NK-92 (cell line): ENCODE results near the gene MT1A.

Source experiments
- DNase-seq: peaks from one replicate; lab custom pipeline; 2025; ENCODE audit not compliant: unreplicated experiment; lab: John Stamatoyannopoulos, UW

Gene MT1A

DNA sequence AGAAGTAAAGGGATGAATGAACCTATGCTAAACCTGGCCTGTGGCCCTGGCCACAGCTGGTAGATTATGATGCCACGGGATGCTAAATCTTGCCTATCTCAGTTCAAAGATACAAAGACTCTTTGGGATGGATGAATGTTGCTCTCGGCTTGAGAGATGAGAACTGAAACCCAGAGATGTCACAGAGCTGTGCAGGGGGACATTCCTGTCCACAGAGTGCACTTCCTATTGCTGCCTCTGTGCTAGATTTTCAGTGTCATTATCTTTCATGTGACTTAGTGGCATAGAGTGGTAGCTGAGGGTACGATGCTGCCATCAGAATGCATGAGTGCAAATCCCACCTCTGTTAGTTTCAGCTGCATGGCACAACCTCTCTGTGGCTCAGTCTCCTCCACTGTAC, 8.3 kb upstream of the MT1A start:
- DNase-seq, result no peak

DNA sequence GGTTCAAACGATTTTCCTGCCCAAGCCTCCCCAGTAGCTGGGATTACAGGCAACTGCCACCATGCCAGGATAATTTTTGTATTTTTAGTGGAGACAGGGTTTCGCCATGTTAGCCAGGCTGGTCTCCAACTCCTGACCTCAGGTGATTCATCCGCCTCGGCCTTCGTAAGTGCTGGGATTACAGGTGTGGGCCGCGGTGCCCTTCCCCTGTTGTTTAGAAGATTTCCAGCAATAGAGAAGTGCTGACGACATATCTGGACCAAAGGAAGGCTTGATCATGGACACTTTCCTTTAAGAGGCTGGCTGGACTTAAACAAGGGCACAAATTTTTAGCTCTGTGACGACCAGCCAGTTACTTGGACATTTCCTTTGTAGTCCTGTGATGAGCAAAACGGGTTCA, 7.3 kb upstream of the MT1A start:
- no peak for DNase-seq

DNA sequence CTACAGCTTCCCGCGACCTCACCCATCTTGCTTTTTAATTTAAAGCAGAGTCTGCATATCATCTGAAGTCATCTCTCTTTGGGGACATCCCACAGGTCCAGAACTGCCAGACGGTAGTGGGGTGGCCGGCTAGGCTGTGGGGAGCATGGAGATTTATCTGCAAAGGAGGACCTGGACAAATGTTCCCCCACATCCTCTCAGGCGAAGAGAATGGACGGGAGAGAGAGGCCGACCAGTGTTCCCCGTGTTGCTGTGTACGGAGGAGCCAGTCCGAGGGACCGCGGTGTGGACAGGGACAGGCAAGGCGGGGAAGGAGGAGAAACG, 6.7 kb upstream of the MT1A start:
- DNase-seq, result no peak

DNA sequence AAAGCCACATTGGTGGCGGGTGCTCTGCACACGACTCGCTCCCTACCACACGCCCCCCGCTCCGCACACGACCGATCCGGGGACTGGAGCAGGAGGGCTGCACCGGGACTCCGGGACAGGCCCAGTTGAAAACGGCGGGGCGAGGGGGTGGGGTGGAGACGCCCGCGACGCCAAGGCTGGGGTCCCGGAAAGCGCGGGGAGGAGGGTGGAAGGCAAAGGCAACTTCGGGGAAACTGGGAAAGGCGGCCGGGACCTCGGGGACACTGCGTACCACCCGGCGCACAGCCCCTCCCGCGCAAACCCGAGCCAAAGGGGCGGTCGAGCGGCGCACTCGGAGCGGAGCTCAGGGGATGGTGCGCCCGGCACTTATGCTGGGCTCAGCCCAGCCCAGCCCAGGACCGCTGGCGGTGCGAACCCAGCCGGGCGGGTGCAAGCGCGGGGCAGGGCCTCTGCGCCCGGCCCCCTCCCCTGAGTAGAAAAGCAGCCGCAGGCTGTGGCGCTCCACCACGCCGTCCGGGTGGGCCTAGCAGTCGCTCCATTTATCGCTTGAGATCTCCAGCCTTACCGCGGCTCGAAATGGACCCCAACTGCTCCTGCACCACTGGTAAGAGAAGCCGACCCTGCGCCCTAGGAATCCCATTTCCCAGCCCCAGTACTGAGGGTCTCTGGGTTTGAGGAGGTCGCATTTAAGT, 6.2 kb upstream of the MT1A start, which contains the start of gene MT1M:
Gene MT1M, plus strand, starts transcription at position 504 of the 692 bp plus-strand sequence. Its CDS starts 73 bp downstream, at position 577.
- DNase-seq, result no peak

DNA sequence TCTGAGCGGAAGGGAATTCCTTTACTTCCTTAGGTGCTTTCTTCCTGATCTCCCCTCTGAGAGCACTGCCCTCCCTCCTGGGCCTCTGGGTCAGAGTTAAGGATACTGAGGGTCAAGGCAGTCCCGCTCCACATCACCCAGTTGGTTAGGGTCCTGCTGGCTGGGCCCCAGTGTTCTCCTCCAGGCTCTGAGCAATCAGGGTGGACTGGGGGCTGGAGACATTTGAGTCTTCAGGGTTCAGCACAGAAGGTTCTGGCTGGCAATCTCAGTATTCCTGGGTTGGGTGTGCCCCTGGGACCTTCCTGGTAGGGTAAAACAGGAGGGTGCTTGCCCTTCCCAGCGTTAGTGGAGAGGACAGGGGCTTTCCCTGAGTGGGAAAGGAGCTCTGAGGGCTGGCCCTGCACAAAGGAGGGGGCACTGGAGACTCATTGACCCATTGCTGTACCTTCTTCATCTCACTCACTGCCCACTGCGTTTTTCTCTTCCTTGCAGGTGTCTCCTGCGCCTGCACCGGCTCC, 5.6 kb upstream of the MT1A start:
- no peak for DNase-seq

DNA sequence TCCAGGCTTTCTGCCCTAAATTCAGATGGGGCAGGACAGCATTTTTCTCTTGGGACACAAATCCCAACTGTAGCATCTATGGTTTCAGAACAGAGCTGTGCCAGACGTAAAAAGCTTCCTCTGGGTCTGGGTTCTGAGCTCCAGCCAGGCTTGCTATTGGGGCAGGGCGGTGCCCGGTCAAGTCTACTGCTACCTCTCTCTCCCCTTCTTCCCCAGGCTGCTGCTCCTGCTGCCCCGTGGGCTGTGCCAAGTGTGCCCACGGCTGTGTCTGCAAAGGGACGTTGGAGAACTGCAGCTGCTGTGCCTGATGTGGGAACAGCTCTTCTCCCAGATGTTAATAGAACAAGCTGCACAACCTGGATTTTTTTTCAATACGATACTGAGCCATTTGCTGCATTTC, 4.9 kb upstream of the MT1A start:
- DNase-seq, result no peak

DNA sequence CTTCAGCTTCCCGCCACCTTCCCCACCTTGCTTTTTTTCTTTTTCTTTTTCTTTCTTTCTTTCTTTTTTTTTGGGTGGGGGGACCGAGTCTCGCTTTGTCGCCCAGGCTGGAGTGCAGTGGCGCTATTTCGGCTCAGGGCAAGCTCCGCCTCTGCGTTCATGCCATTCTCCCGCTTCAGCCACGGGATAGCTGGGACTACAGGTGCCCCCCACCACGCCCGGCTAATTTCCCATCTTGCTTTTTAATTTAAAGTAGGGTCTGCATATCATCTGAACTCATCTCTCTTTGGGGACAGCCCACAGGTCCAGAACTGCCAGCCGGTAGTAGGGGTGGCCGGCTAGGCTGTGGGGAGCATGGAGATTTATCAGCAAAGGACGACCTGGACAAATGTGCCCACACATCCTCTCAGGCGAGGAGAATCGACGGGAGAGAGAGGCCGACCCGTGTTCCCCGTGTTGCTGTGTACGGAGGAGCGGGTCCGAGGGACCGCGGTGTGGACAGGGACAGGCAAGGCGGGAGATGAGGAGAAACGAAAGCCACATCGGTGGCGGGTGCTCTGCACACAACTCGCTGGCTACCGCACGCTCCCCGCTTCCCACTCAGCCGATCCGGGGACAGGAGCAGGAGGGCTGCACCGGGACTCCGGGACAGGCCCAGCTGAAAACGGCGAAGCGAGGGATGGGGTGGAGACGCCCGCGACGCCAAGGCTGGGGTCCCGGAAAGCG, 3.6 kb upstream of the MT1A start:
- DNase-seq, result no peak

DNA sequence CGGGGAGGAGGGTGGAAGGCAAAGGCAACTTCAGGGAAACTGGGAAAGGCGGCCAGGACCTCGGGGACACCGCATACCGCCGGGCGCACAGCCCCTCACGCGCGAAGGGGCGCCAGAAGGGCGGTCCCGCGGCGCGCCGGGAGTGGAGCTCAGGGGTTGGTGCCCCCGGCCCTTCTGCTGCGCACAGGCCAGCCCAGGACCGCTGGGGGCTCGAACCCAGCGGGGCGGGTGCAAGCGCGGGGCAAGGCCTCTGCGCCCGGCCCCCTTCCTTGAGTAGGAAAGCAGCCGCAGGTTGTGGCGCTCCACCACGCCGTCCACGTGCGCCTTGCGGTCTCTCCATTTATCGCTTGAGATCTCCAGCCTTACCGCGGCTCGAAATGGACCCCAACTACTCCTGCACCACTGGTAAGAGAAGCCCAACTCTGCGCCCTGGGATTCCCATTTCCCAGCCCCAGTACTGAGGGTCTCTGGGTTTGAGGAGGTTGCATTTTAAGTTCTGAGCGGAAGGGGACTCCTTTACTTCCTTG, 3.0 kb upstream of the MT1A start:
- no peak for DNase-seq

DNA sequence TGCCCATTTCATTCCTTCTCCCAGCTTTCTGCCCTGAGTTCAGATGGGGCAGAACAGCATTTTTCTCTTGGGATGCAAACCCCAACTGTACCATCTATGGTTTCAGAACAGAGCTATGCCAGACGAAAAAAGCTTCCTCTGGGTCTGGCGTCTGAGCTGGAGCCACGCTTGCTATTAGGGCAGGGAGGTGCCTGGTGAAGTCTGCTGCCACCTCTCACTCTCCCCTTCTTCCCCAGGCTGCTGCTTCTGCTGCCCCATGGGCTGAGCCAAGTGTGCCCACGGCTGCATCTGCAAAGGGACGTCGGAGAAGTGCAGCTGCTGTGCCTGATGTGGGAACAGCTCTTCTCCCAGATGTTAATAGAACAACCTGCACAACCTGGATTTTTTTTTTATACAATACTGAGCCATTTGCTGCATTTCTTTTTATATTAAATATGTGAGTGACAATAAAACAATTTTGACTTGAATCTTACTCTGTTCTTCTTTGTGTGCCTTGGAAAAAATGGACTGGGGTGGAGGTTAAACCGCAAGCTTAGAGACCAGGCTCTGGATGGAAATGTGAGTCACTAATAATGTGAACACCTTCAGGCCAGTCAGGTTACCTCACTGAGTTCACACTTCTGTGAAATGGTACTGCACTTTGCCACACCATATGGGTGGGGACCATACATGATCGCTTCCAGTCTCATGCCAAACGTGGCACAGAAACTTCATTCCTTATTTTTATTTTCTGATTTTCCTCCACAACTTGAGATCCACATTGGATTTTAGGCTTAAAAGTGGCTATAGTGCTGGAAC, 1.7 kb upstream of the MT1A start:
- DNase-seq, result no peak

DNA sequence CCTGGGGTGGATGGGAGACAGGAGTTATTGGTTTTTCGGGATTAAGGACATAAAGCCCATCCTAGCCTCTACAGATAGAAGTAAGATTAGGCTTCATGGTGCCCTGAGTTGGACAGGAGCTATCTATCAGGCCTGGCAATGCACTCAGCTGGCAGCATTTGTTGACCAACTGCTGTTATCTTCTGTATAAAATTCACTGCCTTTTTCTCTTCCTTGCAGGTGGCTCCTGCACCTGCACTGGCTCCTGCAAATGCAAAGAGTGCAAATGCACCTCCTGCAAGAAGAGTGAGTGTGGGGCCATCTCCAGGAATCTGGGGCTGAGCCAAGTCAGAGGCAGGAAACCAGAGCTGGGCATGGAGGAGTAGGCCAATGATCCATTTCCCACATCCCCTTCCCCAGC, 579 bp downstream of the MT1A start:
- DNase-seq, result no peak

DNA sequence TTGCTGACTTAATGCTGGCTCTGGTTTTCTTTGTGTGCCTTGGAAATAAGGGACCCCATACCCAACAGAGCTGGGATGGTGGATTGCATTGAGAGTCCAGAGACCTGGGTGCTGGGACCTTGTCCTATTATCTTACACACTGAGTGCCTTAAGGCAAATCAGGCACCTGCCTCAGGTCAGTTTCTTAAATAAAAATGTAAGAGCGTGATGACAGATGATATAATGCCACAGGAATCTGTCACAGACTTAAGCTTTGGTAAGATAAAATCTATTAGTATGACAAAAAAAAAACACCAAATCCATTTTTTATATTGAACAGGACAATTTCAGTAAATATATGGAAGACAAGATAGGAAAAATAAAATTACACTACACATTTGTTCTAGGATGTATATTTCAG, 1.6 kb downstream of the MT1A start:
- DNase-seq, result no peak

DNA sequence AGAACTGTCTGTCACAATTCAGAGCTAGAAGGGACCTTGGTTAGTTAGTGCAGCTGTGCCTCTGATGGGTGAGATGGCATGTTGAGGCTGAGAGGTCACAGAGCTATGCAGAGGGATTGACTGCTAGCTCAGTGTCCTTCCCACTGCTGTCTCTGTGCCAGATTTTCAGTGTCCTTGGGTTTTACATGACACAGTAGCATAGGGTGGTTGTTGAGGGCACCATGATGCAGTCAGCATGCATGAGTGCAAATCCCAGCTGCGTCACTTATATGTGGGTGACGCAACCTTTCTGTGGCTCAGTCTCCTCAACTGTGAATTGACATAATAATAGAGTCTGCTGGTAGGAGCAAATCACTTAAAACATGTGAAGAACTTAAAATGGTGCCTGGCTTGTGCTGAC, 2.7 kb downstream of the MT1A start:
- no peak for DNase-seq

DNA sequence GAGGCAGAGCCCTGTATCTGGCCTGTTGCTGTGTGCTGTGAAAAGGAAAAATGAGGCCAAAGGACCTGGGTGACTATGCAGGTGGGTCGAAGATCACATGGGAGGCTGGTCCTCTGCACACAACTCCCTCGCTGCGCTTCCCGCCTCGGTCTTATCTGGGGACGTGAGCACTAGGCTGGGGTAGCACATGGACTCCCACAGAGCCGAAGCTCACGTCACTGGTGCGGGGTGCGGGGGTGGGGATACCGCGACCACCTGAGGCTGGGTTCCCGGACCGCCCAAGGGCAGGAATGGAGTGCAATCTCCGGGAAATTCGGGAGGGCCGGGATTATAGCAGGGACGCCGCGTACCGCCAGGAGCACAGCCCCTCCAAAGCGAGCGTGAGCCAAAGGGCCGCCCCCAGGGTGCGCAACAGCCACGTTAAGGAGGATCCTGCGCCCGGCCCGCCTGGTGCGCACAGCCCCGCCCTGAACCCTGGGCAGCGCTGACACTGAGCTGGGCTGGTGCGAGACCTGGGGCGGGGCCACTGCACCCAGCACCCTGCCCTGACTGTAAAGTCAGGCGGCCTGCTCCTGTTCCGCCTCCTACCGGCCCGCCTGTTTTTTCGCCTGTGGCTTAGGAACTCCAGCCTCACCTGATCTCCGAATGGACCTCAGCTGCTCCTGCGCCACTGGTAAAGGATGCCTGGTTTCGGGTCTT, 4.8 kb downstream of the MT1A start:
- no peak for DNase-seq

DNA sequence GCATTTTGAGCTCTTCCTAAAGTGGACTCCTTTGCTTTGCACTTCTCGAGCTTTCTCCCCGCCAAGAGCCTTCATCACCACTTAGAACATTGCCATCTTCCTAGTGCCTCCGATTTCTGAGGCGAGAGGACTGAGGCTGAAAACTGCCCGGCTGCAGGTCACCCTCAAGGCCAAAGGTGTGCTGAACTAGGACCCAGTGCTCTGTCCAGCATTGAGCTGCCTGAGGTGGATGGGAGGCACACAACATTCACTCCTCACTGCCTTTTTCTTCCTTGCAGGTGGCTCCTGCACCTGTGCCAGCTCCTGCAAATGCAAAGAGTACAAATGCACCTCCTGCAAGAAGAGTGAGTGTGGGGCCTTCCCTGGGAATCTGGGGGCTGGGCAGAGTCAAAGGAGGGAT, 5.4 kb downstream of the MT1A start:
- DNase-seq, result no peak

DNA sequence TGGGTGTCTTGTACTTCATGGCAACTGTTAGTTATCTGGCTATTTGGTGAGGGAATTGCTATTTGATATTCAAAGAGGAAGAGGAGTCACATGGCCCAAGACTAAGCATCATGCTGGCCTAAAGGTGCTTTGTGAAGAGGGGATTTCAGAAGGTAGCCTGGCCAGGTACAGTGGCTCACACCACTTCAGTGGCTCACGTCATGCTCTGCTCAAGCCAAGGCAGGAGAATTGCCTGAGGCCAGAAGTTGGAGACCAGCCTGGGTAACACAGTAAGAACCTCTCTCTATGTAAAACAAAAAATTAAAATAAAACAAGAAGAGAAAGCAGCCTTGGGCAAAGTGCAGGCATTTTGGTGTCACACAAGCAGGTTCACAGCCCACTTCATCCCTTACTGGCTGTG, 6.8 kb downstream of the MT1A start:
- DNase-seq, result no peak

DNA sequence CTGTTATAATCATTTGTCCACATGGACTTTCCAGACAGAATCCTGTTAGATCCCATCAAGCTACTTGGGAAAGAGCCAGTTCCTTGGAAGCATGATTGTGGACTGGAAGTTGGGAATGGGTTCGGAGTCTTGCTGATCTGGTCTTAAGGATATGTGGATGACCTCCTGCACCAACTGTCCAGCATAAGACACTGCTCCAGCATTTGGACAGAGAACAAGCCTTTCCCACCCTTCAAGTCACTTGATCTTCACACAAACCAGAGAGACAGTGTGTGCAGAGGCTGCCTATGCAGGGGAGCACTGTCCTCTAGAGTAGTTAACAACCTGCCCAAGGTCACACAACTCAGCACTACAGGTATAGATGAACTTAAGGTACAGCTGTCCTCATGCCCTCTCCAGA, 7.4 kb downstream of the MT1A start:
- no peak for DNase-seq

DNA sequence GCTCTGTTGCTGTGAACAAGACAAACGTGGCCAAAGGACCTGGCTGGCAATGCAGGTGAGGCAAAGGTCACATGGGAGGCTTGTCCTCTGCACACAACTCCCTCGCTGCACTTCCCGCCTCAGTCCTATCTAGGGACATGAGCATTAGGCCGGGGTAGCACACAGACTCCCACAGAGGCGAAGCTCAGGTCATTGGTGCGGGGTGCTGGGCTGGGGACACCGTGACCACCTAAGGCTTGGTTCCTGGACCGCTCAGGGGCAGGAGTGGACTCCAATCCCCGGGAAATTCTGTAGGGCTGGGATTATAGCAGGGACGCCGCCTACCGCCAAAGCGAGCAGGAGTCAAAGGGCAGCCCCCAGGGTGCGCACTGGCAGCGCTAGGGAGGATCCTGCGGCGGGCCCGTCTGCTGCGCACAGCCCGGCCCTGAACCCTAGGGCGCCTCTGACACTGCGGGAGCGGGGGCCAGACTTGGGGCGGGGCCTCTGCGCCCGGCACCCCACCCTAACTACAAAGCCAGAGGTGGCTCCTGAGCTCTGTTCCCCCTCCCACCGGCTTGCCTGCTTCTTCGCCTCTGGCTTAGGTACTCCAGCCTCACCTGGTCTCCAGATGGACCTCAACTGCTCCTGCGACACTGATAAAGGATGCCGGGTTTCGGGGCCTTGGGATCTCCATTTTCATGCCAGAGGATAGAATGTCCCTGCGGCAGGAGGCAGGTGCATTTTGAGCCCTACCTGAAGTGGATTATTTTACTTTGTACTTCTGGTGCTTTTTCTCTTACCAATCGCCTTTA, 9.4 kb downstream of the MT1A start:
- DNase-seq, result no peak

DNA sequence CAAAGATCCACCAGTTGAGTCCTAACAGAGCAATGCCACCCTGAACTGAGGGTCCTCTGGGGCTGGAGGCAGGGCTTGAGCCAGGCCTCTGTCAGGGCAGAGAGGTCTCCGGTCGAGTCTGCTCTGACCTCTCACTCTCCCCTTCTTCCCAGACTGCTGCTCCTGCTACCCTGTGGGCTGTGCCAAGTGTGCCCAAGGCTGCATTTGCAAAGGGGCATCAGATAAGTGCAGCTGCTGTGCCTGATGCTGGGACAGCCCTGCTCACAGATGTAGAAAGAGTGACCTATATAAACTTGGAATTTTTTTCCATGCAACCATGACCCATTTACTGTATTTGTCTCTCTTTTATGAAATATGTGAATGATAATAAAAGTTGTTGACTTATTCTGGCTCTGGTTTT, 10.8 kb downstream of the MT1A start:
- DNase-seq, result no peak

DNA sequence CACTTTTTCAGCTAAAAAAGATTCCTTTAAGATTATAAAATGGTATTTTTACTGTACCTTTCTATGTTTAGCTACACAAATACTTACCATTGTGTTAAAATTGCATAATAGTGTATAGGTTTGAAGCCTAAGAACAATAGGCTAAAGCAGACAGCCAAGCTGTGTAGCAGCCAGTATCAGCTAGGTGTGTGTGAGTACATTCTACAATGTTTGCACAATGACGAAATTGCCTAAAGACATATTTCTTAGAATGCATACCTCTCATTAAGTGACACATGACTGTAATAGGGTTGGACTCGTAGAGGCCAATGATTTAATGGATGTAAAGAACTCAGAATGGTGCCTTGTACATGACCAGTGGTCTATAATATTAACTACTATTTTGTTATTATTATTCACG, 11.4 kb downstream of the MT1A start:
- DNase-seq, result no peak

DNA sequence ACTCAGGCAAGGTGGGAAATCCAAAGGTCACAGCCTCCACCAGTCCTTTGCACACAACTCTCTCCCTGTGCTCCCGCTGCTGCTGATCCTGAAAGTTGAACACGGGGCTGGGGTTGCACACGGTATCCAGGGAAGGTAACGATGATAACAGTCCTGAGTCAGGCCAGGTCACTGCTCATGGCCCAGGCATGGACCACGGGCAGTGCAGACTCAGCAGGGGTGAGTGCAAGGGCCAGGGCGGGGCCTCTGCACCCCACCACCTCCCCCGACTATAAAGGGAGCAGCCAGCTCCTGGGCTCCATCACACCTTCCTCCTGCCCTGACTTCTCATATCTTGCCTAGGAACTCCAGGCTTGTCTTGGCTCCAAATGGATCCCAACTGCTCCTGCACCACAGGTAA, 13.1 kb downstream of the MT1A start, which contains the start of gene MT1B:
Gene MT1B, plus strand, starts transcription at position 301 of the 400 bp plus-strand sequence. Its CDS starts 68 bp downstream, at position 369.
- DNase-seq, result no peak
